GM18499 (cell line): ENCODE data around the gene TRIP11.

Experiments used
- ATAC-seq: cut with Tn5 transposase; IDR thresholded peaks from one replicate; pipeline ENCODE4 v1.9.1; 2021; ENCODE audit warnings: moderate number of reproducible peaks; ENCODE audit not compliant: insufficient read depth, unreplicated experiment

TRIP11 gene

DNA sequence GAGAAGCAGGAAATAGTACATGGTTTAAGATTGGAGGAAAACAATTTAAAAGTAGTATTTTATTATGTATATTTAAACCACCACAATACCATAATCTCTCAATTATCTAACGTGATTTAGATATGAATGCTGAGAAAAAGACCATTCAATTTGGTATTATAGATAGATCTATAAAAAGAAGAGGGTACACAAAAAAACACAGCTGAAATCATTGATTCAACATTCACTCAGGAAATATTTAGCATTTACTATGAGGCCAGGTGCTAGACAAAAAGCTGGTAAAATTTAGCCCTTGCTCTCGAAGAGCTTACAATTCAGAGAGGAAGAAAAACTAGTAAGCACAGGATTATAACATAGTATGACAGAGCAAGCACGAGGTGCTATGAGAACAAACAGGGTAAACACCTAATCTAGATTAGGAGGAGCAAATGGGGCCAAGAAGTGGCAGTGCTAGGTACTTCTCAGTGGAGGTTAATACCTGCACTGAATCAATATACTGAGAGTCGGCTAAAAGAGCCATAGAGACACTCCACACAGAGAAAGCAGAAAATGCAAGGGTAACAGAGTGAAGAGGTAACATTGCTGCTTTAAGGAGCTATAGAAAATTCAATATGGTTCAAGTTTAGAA lies 27.6 kb downstream of the TRIP11 start:
- ATAC-seq, result no peak

DNA sequence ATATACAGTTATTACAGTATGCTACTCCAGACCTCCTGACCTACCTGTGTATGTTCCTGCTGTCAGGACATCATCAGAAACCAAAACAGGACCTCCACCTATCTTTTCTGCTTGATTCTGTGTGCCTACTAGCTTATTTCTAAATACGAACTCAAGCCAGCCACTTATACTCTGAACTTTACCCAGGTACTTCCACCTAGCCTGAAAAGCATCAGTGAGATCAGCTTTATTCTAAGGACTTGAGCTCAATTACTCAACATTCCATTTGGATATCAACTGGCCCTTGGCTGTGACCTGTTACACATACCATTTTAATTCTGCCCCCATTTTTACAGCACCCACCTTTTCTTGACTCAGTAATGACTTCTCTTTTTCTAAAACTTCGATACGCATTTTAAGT lies 29.2 kb downstream of the TRIP11 start:
- ATAC-seq, result no peak

DNA sequence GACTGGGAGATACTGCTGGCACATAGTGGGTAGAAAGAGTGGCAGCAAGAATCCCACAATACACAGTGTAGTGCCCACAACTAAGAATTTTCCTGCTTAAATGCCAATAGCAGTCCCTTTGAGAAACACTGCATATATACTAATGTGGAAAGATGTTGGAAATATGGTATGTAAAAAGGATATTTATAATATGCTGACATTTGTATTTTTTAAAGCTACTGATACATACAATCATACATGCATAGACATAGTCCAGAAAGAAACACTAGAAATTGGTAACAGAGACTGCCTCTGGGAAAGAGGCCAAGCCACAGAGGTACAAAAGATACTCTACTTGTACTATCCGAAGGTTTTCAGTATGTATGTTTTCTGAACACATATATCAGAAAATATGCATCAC lies 30.3 kb downstream of the TRIP11 start:
- no peak for ATAC-seq

DNA sequence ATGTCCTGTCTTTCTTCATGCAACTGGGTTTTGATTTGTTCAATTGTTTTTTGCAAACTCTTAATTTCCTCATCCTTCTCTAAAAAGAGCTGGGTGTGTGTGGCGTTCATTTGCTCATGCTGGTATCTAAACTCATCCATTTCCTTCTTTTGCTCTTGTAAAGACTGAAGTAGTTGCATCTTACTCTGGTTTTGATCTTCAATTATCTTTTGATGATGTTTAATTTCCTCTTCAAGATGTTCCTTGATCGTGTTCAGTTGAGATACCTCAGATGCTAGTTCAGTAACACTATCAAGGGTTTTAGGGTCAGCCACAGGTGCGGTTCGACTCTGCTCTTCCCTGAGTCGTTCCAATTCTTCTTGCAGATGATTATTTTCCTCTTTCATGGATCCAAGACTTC lies 34.8 kb downstream of the TRIP11 start:
- no peak for ATAC-seq

DNA sequence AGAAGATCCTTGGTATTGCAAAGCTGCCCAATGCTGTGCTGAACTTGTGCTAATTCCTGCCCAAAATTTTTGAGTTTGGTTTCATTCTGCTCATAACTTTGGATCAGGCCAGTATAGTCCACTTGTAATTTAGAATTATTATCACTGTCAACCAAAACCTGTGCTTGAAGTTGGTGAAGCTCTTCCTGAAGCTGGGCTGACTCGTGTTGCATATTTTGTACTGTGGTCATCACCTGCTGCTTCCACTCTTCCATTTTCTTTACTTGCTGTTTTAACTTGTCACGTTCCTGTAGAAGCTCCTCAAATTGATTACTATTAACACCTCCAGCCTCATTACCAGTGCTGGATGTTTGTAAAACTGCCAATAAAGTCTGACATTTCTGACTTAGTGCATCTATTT lies 35.8 kb downstream of the TRIP11 start:
- no peak for ATAC-seq

DNA sequence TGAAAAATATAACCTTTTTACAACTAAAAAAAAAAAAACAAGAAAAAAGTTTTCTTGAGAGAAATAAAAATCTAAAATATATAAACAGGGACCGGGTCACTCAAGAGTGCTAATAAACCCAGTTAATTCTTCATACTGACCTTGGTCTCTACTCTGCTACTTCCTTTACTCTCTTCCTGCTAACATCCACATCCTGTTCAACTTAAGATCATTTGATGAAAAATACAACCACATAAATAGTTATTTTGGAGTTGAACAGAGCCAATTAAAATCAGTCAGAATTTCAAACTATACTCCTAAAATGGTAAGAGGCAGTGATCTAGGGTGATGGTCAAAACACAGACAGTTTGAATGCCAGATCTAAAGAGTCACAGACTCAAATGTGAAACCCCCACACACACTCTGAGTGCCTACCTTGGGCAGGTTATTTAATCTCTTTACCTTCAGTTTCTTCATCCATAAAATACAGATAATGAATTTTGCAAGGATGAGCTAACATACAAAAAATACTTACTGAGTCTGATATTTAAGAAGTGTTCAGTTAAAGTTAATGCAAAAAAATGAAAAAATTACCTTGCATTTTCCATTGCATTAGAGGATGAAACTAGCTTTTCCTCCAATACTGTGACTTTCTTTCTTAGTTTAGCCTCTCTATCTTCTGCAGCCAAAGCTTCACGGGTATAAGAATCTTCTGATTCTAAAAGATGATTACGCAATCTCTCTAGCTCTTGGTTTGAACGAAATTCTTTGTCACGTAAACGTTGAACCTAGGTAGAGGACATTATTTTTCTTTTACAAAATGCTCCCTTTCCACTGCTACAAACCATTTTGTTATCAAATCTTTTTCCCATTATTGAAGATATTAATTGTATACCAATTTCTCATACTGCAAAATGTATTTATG lies 40.9 kb downstream of the TRIP11 start:
- no peak for ATAC-seq

DNA sequence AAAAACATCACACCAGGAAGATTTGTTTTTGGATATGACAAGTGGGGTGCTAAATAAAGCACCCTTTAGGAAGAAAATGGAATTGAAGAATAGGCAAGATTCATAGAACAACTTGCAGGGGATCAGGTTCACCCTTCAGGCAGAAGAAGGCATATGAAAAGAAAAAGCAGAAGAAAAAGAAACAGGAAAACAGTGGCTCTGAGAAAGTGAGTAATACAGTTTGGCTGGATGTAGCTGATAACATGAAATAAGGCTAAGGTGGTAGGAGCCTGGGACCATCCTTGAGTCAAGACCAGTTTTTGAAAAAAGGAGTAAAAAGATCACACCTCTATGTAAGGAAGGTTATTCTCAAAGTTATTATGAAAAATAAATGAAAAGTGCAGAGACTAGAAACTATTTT lies 42.4 kb downstream of the TRIP11 start:
- ATAC-seq, result no peak

DNA sequence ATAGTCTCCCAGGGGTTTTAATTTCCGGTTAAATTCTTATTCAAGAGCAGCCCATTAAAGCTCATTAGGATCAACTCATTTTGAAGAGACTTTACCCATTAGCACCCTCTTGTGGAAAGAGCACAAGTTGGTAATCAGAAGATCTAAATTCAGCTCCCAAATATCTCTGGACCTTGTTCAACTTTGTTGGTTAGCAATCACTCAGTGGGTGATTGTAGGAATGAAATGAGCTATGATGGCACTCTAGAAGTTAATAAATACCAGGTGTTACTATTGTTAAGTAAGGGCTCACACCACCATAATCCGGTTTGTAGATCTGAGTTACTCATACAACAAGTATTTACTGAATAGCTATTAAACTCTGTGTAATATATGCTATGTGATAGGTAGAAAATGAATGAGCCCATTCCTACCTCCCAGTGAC lies 42.9 kb downstream of the TRIP11 start:
- ATAC-seq, result no peak

DNA sequence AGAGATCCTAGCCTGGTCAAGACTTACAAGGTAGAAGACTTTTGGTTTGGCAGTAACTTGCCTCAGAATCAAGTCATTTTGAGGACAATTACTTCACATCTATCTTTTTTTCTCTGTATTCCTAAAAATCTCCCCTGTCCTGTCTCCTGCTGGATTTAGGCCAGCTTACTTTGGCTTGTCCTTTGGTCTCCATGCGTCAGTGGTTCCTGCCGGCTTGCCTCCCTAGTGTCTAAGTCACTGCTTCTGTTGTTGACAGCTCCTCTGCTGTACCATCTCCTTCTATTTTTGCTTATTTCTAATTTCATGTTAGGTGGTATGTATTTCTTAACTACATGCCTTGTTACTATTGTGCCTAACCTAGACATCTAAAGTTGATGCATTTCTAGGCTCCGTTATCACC lies 52.7 kb downstream of the TRIP11 start:
- ATAC-seq, result no peak

DNA sequence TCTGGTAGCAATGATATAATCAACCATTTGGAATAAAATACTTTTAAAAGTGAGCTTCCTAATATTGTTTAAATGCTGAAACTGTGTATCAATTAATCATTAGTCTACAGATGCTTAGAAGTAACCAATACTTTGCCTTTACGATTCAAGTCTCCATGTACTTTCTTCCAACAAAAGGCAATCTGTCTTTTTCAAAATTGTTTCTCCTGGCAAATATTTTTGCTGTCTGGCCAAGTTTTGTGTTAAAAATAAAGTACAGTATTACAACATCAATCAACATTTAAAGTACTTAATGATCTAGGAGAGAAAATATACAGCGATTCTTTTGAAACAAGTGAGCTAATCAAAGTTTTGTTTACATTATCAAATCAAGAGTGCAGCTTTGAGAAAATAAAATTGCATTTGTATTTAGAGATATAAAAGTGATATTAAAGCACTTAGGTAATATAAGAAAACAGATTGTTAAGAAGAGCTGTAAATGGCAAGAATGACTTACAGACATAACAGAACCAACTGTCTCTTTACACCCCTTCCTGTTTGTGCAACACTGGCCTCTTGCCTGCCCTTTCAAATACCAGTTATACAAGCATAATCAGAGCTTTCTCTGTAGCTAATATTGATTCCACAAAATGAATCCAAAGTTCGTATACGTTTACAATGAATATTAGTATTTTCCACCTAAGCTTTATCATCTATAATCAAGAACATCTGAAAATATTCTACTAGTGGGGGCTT lies 54.2 kb downstream of the TRIP11 start:
- no peak for ATAC-seq

DNA sequence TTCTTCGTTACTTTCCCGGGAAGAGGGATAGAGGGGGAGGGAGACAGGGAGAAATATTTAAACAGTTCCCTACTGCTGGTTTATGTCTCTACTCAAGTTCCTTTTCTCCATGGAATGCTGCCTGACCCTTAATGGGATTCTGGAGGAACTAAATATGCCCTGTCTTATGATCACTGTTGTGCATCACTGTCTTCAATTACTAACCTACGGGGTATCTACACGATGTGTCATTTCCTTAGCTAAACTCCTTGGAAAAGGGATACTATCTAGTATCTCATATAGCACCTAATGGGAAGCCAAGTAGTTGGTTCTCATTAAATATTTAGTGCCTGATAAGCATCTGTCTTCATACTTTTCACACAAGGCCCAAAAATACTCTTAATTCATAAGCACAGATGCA lies 54.9 kb downstream of the TRIP11 start:
- ATAC-seq, result no peak

DNA sequence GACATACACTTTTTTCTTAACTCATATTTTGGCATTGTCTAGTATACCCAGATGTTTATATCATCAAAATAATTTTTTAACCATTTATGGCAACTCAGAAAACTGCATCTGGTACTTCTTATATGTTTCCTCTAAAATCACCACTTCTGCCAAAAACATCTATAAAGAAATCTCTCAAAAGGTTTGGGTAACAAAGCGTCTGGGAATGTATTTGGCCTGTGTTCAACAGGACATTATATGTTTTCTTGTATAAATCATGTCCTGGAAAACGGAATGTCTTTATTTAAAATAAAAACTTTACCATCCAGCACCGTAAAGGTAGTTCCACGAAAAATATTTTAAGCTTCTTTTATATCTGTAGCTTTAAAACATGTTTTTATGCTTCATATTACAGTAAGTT lies 56.3 kb downstream of the TRIP11 start:
- no peak for ATAC-seq

DNA sequence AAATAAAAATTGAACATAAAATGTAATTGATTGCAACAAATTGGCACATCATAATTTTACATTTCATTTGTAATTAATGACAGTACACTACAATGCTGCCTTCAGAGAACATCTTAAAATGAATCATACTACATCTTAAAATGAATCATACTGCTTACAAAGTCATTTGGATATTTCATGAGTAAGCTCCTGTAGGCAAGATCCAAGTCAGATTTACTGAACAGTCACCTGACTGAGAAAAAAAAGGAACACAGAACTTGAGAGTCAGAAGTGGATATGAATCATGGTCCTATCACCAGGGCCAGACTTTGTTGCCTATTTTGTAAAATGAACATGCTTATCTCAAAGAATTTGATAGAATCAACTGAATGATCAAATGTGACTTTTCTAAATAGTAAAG lies 59.7 kb downstream of the TRIP11 start:
- peak; percentile 81 for ATAC-seq

DNA sequence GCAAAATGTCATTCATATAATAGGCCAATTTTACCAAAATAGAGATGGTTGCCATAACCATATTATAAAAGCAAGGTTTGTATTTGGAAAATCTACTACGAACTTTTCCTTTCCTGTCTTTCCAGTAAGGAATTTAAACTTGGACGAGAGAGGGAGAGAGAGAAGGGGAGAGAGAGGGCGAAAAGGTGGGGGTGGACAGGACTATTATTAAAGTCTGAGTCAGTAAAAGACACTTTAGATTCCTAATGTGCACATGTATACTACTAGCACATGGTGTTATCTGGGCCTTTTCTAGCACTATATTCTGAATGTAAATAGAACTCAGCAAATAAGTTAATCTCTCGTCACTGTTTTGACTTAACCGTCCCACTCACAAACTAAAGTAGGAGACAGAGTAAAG lies 62.0 kb downstream of the TRIP11 start:
- no peak for ATAC-seq

DNA sequence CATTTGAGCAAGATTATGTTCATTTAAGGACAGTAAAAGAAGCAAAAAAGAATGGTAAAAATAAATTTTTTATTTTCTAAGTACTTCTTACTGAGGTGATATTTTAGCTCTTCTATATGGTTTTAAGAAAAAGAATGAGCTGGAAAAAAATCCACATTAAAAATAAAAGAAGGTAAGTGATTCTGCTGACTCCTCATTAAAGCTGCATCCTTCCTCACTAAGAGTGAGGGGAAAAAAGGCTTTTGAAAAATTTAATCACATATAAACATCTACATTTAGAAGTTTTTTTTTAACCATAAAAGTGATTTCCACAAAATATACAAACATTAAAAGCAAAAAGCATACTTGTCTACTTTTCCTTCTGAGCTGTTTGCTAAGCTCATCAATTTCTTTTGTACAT lies 64.1 kb downstream of the TRIP11 start:
- no peak for ATAC-seq

DNA sequence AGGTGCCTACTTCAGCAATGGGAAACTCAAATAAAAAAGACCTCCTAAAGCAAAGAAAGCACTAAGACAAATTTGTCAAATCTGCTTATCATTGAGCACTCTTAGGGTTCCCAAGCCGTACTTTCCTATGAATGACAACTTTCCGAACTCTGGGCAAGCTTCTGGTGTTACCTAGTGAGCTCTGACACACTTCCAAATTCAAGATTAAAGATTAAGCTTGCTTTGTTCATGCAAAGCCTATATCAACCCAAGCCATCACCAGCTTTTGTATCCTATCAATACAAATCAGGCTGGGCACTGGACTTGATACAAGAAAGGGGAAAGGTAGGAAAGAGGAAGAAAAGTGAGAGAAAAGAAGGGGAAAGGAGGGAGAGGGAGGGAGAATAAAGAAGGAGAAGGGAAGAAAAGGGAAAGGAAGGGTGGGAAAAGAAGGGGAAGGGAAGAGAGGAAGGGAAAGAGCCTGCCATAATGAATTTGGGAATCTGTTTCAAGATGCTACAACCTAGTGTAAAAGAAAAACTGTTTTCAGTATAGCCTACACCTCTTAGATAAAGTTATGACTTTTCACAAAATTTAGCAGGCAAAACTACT lies 68.6 kb downstream of the TRIP11 start:
- no peak for ATAC-seq

DNA sequence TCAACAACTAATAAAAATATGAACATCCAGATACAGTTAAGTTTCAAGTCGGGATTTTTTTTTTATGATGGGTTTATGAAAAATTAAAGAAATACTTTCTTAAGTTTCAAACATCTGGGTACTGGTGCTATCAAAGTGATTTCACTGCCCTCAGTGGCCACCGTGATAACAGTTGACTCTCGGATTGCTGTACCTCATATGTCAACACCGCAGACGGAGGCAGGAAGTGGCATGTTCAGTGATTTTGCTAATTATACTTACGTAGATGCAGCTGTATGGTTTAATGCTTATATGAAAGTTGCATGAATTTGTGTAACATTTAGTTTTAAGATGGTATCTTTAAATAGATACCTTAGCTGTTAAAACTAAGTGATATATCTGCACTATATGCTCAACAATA lies 71.6 kb downstream of the TRIP11 start:
- no peak for ATAC-seq

DNA sequence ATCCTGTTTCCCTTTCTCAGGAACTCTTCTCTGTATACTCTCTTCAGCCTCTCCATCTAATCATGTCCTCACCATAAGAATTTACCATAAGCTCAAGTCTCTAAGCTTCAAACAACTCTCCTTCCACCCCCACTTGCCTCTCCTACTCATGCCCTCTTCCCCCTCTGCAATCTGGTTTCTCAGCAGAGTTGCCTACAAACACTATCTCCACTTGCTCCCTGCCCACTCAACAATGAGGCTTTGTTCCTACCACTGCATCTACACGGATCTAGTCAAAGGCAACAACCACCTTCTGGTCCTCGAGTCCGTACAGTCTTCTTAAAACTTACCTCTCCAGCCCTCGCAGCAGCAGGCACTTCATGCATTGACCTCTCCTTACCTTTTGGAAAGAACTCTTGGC lies 75.1 kb downstream of the TRIP11 start:
- no peak for ATAC-seq

DNA sequence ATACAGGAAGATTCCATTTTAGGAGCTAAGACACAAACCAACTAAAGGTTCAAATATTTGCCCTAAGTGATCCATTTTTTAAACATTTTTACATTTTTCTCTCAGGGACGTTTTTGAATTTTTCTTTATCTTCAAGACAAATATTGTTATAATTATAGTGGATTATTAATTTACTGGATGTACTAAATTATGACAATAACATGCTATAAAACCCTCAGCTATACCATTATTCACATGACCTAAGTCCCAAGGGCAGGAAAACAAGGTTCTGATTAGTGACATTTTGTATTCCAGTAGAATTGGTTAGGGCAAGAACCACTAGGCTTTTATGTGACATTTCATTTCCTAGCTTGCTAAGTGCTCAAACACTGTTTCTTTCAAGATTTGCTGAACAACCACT lies 75.8 kb downstream of the TRIP11 start:
- no peak for ATAC-seq

DNA sequence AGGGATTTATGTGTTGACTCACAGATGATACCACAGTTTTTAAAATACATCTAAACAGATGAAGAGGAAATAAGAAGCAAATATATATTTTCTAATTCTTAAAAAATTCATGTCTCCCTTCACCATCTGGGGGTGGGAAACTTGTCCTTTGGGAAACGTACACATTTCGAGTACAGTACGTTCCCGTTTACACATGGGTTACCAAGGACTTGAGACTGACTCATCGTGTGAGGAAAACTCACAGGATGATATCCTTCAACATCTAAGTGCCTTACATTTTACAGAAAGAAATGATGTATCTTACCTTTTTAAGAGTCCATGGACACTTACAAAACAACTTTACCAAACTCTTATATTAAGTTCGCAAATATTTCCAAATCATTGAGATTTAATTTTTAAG lies 76.4 kb downstream of the TRIP11 start:
- no peak for ATAC-seq
